HEK293T (cell line): ENCODE results near the gene NME7.

ENCODE experiments used
- CTCF ChIA-PET: fragments of 350-600 bp; formaldehyde crosslinking; extraction: SDS; loops from one replicate; lab custom pipeline; 2021; ENCODE audit warnings: antibody characterized with exemption, inconsistent platforms; lab: Yijun Ruan, JAX
- POLR2A ChIA-PET: fragments of 350-600 bp; formaldehyde crosslinking; extraction: SDS; loops from one replicate; lab custom pipeline; 2020; ENCODE audit warnings: antibody characterized with exemption, inconsistent platforms; lab: Yijun Ruan, JAX
- DNase-seq: peaks from one replicate; pipeline ENCODE4 v3.0.0; 2012; ENCODE audit warnings: mixed read lengths; ENCODE audit errors: extremely low spot score
- ARNT ChIP-seq: fragments of 450-650 bp; IDR thresholded peaks from 2 replicates; pipeline ENCODE4 v1.6.1; 2017; ENCODE audit warnings: mild to moderate bottlenecking
- BHLHE40 ChIP-seq: fragments of 450-650 bp; IDR thresholded peaks from 2 replicates; pipeline ENCODE4 v1.6.1; 2016; ENCODE audit warnings: mild to moderate bottlenecking, moderate library complexity, borderline replicate concordance
- CTBP1 ChIP-seq: fragments of 450-650 bp; IDR thresholded peaks from 2 replicates; pipeline ENCODE4 v1.6.1; 2016; ENCODE audit warnings: borderline replicate concordance
- ELF4 ChIP-seq: fragments of 450-650 bp; IDR thresholded peaks from 2 replicates; pipeline ENCODE4 v1.6.1; 2017; ENCODE audit warnings: antibody characterized with exemption
- FOXA1 ChIP-seq: fragments of 450-650 bp; IDR thresholded peaks from 2 replicates; pipeline ENCODE4 v1.6.1; 2016; ENCODE audit warnings: mild to moderate bottlenecking
- FOXK2 ChIP-seq: fragments of 450-650 bp; IDR thresholded peaks from 2 replicates; pipeline ENCODE4 v1.6.1; 2016; ENCODE audit warnings: mild to moderate bottlenecking
- FOXM1 ChIP-seq: fragments of 450-650 bp; IDR thresholded peaks from 2 replicates; pipeline ENCODE4 v1.6.1; 2017; ENCODE audit warnings: mild to moderate bottlenecking, borderline replicate concordance
- HDGF ChIP-seq: fragments of 450-650 bp; IDR thresholded peaks from 2 replicates; pipeline ENCODE4 v1.6.1; 2017; ENCODE audit warnings: antibody characterized with exemption, borderline replicate concordance
- L3MBTL2 ChIP-seq: fragments of 450-650 bp; conservative IDR thresholded peaks from 2 replicates; pipeline ENCODE4 v1.6.1; 2016; ENCODE audit warnings: mild to moderate bottlenecking
- LEF1 ChIP-seq: fragments of 450-650 bp; IDR thresholded peaks from 2 replicates; pipeline ENCODE4 v1.6.1; 2017; ENCODE audit warnings: mild to moderate bottlenecking, borderline replicate concordance
- NFRKB ChIP-seq: fragments of 450-650 bp; IDR thresholded peaks from 2 replicates; pipeline ENCODE4 v1.6.1; 2016; ENCODE audit warnings: mild to moderate bottlenecking, moderate library complexity
- SP1 ChIP-seq: fragments of 450-650 bp; IDR thresholded peaks from 2 replicates; pipeline ENCODE4 v1.6.1; 2017
- SUZ12 ChIP-seq: fragments of 450-650 bp; IDR thresholded peaks from 2 replicates; pipeline ENCODE4 v1.6.1; 2016; ENCODE audit warnings: mild to moderate bottlenecking
- TARDBP ChIP-seq: fragments of 450-650 bp; IDR thresholded peaks from 2 replicates; pipeline ENCODE4 v1.6.1; 2016
- ZNF384 ChIP-seq: fragments of 450-650 bp; IDR thresholded peaks from 2 replicates; pipeline ENCODE4 v1.6.1; 2016
- TF ChIP-seq, protein P1 (sequence below): fragments of 450-650 bp; IDR thresholded peaks from 2 replicates; pipeline ENCODE4 v1.6.1; 2016

The NME7 gene

DNA sequence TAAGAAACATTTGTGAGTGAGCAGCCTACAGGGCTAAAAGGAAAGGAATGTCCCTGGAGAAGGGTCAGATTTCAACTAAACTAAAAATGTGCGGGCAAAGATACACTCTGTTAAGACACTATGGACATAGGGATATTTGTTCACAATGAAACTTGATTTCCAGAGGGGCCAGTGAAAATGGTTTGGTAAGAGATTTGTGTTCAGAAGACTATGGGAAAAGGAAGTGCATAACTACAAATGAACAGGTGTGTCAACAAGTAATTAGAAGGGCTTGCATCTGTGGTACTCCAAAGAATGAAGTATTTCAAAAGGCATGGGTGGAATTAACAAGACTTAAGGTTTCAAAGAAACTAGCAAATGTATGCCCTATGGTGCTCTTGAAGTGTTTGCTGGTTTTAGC lies 60.4 kb downstream of the NME7 start:
- no peak for TF ChIP-seq SUZ12
- no peak for TF ChIP-seq TARDBP
- no peak for TF ChIP-seq ARNT
- TF ChIP-seq ELF4 = no peak
- TF ChIP-seq, protein P1, sequence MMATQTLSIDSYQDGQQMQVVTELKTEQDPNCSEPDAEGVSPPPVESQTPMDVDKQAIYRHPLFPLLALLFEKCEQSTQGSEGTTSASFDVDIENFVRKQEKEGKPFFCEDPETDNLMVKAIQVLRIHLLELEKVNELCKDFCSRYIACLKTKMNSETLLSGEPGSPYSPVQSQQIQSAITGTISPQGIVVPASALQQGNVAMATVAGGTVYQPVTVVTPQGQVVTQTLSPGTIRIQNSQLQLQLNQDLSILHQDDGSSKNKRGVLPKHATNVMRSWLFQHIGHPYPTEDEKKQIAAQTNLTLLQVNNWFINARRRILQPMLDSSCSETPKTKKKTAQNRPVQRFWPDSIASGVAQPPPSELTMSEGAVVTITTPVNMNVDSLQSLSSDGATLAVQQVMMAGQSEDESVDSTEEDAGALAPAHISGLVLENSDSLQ = no peak
- CTCF ChIA-PET = no interaction called here
- POLR2A ChIA-PET = no interaction called here
- DNase-seq = no peak

DNA sequence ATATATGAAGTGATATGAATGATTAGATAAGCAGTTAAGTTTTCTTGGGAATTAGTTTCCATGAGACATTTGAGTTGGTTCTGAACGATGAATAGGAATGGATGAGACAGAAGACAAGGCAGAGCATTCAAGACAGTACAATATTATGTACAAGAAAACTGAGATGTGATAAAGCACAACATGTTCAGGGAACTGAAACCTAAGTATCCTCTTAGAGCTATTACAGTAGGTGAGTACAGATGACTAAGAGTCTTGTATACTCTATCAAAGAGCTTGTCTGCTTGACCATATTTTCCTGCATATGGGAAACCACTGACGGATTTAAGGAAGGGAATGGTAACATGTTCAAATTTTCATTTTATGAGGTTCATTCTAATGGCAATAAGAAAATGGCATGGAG lies 61.6 kb downstream of the NME7 start:
- POLR2A ChIA-PET = no interaction called here
- CTCF ChIA-PET = no interaction called here
- no peak for DNase-seq
- no peak for TF ChIP-seq ARNT
- TF ChIP-seq ELF4 = no peak
- no peak for TF ChIP-seq LEF1
- no peak for TF ChIP-seq FOXK2
- TF ChIP-seq HDGF = no peak
- no peak for TF ChIP-seq TARDBP
- no peak for TF ChIP-seq SP1
- TF ChIP-seq CTBP1 = no peak
- no peak for TF ChIP-seq NFRKB
- no peak for TF ChIP-seq ZNF384
- TF ChIP-seq, protein P1 = no peak

DNA sequence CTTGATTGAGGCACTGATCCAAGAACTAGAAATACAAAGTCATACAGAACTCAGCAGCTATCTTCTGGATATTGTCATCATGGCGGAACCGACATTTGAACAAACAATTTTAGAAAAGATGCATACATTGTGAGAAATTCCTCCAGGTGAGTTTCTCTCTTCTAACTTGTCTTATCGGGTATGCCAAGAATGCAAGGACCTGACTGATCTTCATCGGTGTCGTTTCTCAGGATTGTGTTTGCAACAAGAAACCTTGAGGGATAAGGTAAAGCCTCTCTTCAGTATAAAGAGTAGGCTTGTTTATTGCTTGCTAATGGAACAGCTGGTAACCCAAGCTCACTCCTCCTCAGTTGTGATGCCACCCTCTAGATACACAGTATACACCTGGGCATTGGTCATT lies 62.2 kb downstream of the NME7 start:
- CTCF ChIA-PET = no interaction called here
- no peak for TF ChIP-seq FOXA1
- POLR2A ChIA-PET = no interaction called here
- DNase-seq = no peak

DNA sequence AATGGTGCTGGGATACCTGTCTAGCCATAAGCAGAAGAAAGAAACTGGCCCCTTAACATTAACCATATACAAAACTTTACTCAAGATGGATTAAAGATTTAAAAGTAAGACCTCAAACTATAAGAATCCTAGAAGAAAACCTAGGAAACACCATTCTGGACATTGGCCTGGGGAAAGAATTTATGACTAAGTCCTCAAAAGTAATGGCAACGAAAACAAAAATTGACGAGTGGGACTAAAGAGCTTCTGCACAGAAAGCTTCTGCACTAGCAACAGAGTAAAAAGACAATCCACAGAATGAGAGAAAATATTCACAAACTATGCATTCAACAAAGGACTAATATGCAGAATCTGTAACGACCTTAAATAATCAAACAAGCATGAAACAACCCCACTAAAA lies 66.7 kb downstream of the NME7 start:
- ChIA-PET CTCF (no interaction called here), POLR2A (no interaction called here)
- TF ChIP-seq HDGF (no peak), L3MBTL2 (no peak), BHLHE40 (no peak), FOXK2 (no peak), ZNF384 (no peak), SP1 (no peak), CTBP1 (no peak), TARDBP (no peak), LEF1 (no peak)
- no peak for DNase-seq

DNA sequence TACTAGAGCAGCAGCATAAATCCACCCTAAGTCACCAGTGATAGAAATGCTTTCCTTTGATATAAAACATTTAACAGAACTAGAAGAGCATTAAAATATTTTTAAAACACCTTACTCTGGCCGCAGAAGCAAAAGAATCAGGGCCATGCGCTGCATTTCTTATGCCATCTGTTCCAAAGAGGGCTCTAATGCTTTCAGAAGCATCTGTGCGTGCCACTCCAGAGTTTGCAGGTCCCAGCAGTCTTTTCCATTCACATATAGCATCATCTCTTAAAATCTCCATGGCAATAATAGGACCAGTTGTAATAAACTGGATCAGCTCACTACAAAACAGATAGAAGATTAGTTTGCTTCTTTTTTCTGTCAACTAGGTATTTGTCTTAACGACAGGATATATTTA lies 69.2 kb downstream of the NME7 start:
- TF ChIP-seq, protein P1 = no peak
- TF ChIP-seq NFRKB (no peak), ELF4 (no peak), FOXK2 (no peak), CTBP1 (no peak), FOXA1 (no peak), ARNT (no peak), HDGF (no peak), FOXM1 (no peak), L3MBTL2 (no peak), TARDBP (no peak), ZNF384 (no peak), BHLHE40 (no peak)
- CTCF ChIA-PET = no interaction called here
- no peak for DNase-seq
- POLR2A ChIA-PET = no interaction called here

DNA sequence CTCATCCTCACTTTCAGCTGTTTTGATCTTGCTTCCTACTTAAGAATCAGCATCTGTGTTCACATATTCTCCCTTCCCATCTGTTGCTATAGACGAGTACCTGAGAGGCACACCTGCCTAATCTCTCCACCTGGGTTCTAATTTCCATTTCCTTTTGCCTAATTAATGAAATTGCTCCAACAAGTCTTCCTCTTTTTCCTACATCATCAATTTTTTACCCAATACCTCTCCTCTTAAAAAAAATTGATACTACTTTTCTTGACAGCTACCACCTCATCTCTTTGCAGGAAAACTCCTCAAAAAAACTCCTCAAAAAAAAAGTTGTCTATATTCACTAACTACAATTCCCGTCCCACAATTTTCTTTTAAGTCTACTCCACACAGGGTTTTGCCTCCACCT lies 71.8 kb downstream of the NME7 start:
- no peak for DNase-seq
- ChIA-PET CTCF (no interaction called here), POLR2A (no interaction called here)
- TF ChIP-seq TARDBP (no peak), HDGF (no peak), FOXM1 (no peak), CTBP1 (no peak), FOXK2 (no peak), NFRKB (no peak), FOXA1 (no peak), L3MBTL2 (no peak), SP1 (no peak), ARNT (no peak), LEF1 (no peak), ZNF384 (no peak), ELF4 (no peak), BHLHE40 (no peak), SUZ12 (no peak)
- TF ChIP-seq, protein P1 = no peak

DNA sequence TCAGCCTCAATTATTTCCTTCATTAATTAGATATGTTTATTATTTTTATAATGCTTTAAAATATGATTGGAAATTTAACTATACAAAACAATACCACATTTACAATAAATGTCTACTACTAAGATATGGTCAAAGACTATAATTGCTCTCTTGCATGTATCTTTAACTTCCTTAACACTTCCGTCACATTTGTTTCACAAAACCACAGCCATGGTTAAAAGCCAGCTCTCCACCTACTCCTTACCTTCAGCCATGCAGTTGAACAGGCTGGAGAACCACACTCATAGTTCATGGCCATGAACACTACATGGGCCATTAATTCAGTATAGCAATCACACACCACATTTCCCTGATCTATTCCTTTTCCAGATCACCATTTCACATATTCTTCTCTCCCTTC lies 72.2 kb downstream of the NME7 start:
- ChIA-PET POLR2A (no interaction called here), CTCF (no interaction called here)
- TF ChIP-seq LEF1 = no peak
- no peak for TF ChIP-seq SUZ12
- DNase-seq = no peak
